ENCODE results near the gene PMPCA.
A peak's percentile ranks its signal among the peaks of the same experiment; 100 is the strongest.
"Not testable (repeated sequence)": the region's sequence is repeated elsewhere in the genome, so short reads cannot be mapped to it uniquely, and the experiment has no call there.

Gene PMPCA

DNA sequence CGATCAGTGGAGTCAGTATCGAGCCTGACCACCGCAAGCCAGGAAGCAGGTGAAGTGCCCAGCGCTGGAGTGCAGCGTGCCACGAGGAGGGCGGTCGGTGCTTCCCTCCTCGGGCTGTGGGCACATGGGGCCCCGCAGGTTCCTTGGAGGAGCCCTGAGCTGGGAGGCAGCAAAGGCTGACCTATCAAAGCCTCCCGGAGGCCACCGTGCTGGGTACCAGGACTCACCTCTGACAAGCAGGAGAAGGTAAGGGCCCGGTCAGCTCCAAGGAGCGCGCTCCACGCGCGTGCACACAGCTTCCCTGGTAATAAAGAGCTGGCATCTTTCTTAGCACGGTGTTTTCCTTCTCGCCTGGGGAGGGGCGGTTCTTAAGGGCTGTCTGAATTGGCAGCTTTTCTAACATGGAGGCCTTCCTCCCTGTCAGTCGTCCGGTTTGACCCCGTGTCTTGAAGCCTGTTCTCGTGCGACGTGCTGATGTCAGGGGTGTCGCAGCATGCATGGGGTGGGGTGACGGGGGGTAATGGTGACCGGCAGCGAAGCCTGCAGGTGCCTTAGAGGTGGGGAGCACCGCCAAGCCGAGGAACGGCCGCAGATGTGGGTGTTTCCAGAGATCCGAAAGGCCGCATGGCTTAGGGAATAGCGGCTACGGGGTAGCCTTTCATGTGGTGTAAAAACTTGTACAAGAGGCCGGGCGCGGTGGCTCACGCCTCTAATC lies 13.1 kb downstream of the PMPCA start:
- TF ChIP-seq SPI1 (IDR thresholded peaks at IDR 0.05; ENCODE audit: borderline replicate concordance, low read depth) (no peak), GABPA (IDR thresholded peaks at IDR 0.05; ENCODE audit: low read depth) (no peak), POLR2AphosphoS5 (IDR thresholded peaks at IDR 0.05; ENCODE audit: low read depth) (0 out of 2 replicates have a peak, but pooled peaks have one; percentile 6)
- TF ChIP-seq, protein P1, sequence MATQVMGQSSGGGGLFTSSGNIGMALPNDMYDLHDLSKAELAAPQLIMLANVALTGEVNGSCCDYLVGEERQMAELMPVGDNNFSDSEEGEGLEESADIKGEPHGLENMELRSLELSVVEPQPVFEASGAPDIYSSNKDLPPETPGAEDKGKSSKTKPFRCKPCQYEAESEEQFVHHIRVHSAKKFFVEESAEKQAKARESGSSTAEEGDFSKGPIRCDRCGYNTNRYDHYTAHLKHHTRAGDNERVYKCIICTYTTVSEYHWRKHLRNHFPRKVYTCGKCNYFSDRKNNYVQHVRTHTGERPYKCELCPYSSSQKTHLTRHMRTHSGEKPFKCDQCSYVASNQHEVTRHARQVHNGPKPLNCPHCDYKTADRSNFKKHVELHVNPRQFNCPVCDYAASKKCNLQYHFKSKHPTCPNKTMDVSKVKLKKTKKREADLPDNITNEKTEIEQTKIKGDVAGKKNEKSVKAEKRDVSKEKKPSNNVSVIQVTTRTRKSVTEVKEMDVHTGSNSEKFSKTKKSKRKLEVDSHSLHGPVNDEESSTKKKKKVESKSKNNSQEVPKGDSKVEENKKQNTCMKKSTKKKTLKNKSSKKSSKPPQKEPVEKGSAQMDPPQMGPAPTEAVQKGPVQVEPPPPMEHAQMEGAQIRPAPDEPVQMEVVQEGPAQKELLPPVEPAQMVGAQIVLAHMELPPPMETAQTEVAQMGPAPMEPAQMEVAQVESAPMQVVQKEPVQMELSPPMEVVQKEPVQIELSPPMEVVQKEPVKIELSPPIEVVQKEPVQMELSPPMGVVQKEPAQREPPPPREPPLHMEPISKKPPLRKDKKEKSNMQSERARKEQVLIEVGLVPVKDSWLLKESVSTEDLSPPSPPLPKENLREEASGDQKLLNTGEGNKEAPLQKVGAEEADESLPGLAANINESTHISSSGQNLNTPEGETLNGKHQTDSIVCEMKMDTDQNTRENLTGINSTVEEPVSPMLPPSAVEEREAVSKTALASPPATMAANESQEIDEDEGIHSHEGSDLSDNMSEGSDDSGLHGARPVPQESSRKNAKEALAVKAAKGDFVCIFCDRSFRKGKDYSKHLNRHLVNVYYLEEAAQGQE (IDR thresholded peaks at IDR 0.05; ENCODE audit: insufficient replicate concordance, low read depth), result no peak
- Histone ChIP-seq H3K4me3 (replicated peaks; ENCODE audit: insufficient read depth, low read length) (no peak overlapping the region), H3K27ac (replicated peaks) (no peak overlapping the region), H3K27me3 (ENCODE audit: insufficient read depth, poor library complexity, severe bottlenecking) (no peaks in the 10 kb centered on the region)
- DNase-seq (ENCODE audit: low read depth in 1 of 2, low spot score in 1 of 2), result no peak

DNA sequence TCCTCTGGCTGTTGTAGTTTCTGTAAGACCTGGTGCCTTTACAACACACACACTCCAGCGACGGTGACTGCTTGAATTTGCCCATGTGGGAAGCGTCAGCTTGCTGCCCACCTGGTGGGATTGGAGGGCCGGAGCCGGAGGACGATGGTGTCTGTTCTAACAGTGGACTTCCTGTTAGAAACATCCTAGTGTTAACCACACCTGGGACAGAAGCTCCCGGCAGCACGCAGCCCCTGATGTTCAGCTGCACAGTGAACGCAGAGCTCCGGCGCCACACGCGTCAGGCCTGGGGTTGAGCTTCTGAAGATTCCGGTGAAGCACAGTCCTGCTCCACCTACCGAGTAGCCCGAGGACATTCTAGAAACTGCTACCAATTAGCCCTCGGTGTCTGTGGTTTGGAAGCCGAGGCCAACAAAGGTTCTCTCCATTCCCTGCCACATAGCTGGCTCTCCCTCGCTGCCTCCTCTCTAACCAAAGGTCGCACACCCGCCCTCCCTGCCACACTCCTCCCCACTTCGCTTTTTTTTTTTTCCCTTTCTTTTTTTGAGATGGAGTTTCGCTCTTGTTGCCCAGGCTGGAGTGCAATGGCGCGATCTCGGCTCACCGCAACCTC lies 14.4 kb downstream of the PMPCA start:
- no peak for DNase-seq (ENCODE audit: low read depth in 1 of 2, low spot score in 1 of 2)
- H3K4me3 ChIP-seq (replicated peaks; ENCODE audit: insufficient read depth, low read length), result no peak overlapping the region
- no peaks in the 10 kb centered on the region for H3K27me3 ChIP-seq (ENCODE audit: insufficient read depth, poor library complexity, severe bottlenecking)
- TF ChIP-seq SPI1 (IDR thresholded peaks at IDR 0.05; ENCODE audit: borderline replicate concordance, low read depth), result no peak
- TF ChIP-seq, protein P1 (IDR thresholded peaks at IDR 0.05; ENCODE audit: insufficient replicate concordance, low read depth), result no peak
- TF ChIP-seq, protein P2, sequence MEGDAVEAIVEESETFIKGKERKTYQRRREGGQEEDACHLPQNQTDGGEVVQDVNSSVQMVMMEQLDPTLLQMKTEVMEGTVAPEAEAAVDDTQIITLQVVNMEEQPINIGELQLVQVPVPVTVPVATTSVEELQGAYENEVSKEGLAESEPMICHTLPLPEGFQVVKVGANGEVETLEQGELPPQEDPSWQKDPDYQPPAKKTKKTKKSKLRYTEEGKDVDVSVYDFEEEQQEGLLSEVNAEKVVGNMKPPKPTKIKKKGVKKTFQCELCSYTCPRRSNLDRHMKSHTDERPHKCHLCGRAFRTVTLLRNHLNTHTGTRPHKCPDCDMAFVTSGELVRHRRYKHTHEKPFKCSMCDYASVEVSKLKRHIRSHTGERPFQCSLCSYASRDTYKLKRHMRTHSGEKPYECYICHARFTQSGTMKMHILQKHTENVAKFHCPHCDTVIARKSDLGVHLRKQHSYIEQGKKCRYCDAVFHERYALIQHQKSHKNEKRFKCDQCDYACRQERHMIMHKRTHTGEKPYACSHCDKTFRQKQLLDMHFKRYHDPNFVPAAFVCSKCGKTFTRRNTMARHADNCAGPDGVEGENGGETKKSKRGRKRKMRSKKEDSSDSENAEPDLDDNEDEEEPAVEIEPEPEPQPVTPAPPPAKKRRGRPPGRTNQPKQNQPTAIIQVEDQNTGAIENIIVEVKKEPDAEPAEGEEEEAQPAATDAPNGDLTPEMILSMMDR (IDR thresholded peaks at IDR 0.05; ENCODE audit: insufficient read depth, low read length), result no peak
- no peak for TF ChIP-seq GABPA (IDR thresholded peaks at IDR 0.05; ENCODE audit: low read depth)
- no peak for TF ChIP-seq POLR2AphosphoS5 (IDR thresholded peaks at IDR 0.05; ENCODE audit: low read depth)
- no peak overlapping the region for H3K27ac ChIP-seq (replicated peaks)

DNA sequence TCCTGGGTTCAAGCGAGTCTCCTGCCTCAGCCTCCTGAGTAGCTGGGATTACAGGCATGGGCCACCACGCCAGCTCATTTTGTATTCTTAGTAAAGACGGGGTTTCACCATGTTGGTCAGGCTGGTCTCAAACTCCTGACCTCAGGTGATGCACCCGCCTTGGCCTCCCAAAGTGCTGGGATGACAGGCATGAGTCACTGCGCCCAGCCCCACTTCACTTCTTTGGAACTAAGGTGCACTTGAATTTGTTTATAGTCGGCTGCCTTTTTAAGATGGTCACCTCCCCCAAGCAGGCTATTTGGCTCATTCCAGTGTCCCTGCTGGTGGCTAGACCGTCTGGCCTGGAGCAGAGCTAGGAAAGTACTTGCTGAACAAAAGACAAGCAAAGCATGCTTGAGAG lies 14.9 kb downstream of the PMPCA start:
- not testable (repeated sequence) for H3K4me3 ChIP-seq (replicated peaks; ENCODE audit: insufficient read depth, low read length); H3K27me3 ChIP-seq (ENCODE audit: insufficient read depth, poor library complexity, severe bottlenecking); DNase-seq (ENCODE audit: low read depth in 1 of 2, low spot score in 1 of 2); H3K27ac ChIP-seq (replicated peaks)

DNA sequence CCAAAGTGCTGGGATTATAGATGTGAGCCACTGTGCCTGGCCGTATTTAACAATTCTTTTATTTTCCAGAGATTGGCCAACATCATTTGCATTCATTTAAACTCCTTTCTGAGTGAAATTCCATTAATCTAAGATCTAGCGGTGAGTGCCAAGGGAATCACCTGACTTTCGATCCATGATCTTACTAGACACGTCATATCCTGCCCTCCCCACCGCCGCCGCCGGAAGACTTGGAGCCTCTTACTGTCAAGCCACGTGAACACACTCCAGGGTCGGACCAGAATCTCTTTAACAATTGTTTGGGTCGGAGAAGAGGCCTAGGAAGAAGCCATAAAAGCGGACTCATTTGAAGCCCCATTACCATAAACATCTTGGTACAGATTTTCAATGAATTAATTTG lies 16.3 kb downstream of the PMPCA start:
- no peak for TF ChIP-seq POLR2AphosphoS5 (IDR thresholded peaks at IDR 0.05; ENCODE audit: low read depth)
- no peaks in the 10 kb centered on the region for H3K27me3 ChIP-seq (ENCODE audit: insufficient read depth, poor library complexity, severe bottlenecking)
- no peak overlapping the region for H3K4me3 ChIP-seq (replicated peaks; ENCODE audit: insufficient read depth, low read length)
- H3K27ac ChIP-seq (replicated peaks), result no peak overlapping the region
- DNase-seq (ENCODE audit: low read depth in 1 of 2, low spot score in 1 of 2), result no peak

DNA sequence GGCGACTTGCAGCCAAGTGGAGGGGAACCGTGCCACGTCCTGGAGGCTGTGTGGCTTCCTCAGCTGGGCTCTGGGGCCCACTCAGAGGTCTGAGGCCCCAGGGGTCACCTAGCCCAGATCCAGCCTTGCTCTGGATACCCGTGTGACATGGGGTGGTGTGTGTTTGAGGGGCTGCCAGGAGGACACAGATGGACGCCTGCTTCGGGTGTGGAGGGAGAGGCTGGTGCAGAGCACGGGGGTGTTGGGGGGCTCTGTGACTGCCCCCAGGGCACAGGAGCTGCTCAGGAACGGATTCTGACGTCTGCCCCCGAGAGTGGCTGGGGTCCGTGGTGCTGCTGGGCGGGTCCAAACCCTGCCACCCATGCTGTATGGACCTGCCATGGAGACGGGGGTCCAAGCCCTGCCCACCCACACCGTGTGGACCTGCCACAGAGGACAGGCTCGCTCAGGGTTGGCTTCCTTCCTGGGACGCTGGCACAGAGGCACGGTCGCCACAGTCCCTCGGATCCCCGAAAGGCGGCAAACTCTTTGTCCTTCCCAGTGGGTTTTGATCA lies 18.7 kb downstream of the PMPCA start:
- no peak for TF ChIP-seq SPI1 (IDR thresholded peaks at IDR 0.05; ENCODE audit: borderline replicate concordance, low read depth)
- TF ChIP-seq POLR2AphosphoS5 (IDR thresholded peaks at IDR 0.05; ENCODE audit: low read depth), result no peak
- TF ChIP-seq, protein P2 (IDR thresholded peaks at IDR 0.05; ENCODE audit: insufficient read depth, low read length), result no peak
- TF ChIP-seq, protein P1 (IDR thresholded peaks at IDR 0.05; ENCODE audit: insufficient replicate concordance, low read depth), result no peak
- TF ChIP-seq GABPA (IDR thresholded peaks at IDR 0.05; ENCODE audit: low read depth), result no peak
- DNase-seq (ENCODE audit: low read depth in 1 of 2, low spot score in 1 of 2), result no peak

More for the DNA sequence above, 18.7 kb downstream of the PMPCA start:
- Histone ChIP-seq H3K27me3 (ENCODE audit: insufficient read depth, poor library complexity, severe bottlenecking) (no peaks in the 10 kb centered on the region), H3K27ac (replicated peaks) (no peak overlapping the region), H3K4me3 (replicated peaks; ENCODE audit: insufficient read depth, low read length) (no peak overlapping the region)
